Stomach (tissue), 4 donors: ENCODE data around the gene SHF.
A peak's percentile ranks its signal among the peaks of the same experiment; 100 is the strongest.

Experiments used
- EP300 ChIP-seq: sonication (generic); formaldehyde crosslinking; IDR thresholded peaks from one replicate; pipeline ENCODE4 v1.6.1; 2017; ENCODE audit warnings: antibody characterized with exemption
- POLR2AphosphoS5 ChIP-seq, 3 donors: sonication (generic); formaldehyde crosslinking; IDR thresholded peaks; one replicate each; pipeline ENCODE4 v1.6.1; 2016; ENCODE audit warnings: antibody characterized with exemption in 3 of 3
- TF ChIP-seq, protein P1 (sequence below), 7 experiments: fragments of 450-650 bp in 4 of 7; fragments of 200-600 bp in 3 of 7; sonication (generic) in 3 of 7; IDR thresholded peaks; one replicate each; pipeline ENCODE4 v1.5.1; 2016 to 2019; ENCODE audit warnings: antibody characterized with exemption in 7 of 7, control low read depth in 2 of 7, mild to moderate bottlenecking in 1 of 7

DNA sequence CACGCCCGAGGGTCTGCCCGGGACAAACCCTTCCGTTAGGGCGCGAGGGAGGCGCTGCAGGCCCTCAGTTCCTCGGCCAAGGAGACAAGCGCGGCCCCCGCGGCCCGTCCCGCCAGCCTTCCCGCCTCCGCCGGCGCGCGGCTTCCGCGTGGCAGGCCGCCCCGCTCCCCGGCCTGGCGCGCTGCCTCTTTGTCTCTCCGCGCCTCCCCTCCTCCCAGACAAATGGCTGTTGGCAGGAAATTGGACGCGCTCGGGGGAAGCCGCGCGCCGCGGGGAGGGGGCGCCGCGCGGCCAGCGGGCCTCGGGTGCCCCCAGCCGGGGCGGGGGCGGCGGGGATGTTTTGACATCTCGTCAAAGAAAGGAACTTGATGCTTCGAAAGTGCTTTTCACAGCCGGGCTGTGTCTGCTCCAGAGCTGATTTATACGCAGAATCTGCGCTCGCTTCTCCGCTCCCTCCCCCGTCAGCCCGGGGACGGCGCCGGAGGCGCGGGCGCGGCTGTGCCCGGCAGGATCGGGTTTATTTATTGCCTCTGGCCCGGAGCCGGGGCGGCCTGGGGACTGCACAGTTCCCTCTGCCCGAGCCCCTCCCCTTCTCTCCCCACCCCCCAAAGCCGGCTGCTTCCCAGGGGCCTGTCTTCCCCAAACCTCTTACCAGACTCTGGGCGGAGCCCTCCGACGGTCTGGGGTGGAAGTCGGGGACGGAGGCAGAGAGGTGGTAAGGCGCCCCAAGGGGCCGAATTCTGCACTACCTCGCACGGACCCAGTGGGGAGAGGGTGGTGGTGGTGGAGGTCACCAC is 20.7 kb downstream of the SHF start:
- TF ChIP-seq, protein P1, sequence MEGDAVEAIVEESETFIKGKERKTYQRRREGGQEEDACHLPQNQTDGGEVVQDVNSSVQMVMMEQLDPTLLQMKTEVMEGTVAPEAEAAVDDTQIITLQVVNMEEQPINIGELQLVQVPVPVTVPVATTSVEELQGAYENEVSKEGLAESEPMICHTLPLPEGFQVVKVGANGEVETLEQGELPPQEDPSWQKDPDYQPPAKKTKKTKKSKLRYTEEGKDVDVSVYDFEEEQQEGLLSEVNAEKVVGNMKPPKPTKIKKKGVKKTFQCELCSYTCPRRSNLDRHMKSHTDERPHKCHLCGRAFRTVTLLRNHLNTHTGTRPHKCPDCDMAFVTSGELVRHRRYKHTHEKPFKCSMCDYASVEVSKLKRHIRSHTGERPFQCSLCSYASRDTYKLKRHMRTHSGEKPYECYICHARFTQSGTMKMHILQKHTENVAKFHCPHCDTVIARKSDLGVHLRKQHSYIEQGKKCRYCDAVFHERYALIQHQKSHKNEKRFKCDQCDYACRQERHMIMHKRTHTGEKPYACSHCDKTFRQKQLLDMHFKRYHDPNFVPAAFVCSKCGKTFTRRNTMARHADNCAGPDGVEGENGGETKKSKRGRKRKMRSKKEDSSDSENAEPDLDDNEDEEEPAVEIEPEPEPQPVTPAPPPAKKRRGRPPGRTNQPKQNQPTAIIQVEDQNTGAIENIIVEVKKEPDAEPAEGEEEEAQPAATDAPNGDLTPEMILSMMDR (IDR thresholded peaks at IDR 0.05), result peak in 5 of 7 experiments; percentile 48 to 74 (median 59)
- TF ChIP-seq POLR2AphosphoS5 (IDR thresholded peaks at IDR 0.05) (peak in 2 of 3 donors; percentile 61 to 67), EP300 (no peak)
